SU-DHL-6 (cell line): ENCODE results near the gene PRDM16.

Experiments used
- H2AFZ ChIP-seq: fragments of 200-600 bp; sonication (generic); 2 replicates; pipeline ENCODE4 v1.6.1; 2014; ENCODE audit warnings: low read depth, mild to moderate bottlenecking, moderate library complexity, mixed read lengths, antibody characterized with exemption, low read length; ENCODE audit not compliant: severe bottlenecking
- H3F3A ChIP-seq: fragments of 200-600 bp; shearing (Covaris generic); 2 replicates; pipeline ENCODE4 v1.6.0; 2016; ENCODE audit warnings: antibody characterized with exemption, mild to moderate bottlenecking; ENCODE audit not compliant: insufficient read depth
- H3K27ac ChIP-seq: fragments of 200-600 bp; sonication (generic); 2 replicates; pipeline ENCODE4 v1.5.1; 2016; ENCODE audit warnings: low read depth, mild to moderate bottlenecking, low read length, moderate library complexity, mixed read lengths
- H3K27me3 ChIP-seq: fragments of 200-600 bp; sonication (generic), shearing (Covaris generic); 2 replicates; pipeline ENCODE4 v1.6.0; 2014; ENCODE audit warnings: mild to moderate bottlenecking, low read length
- H3K36me3 ChIP-seq: fragments of 200-600 bp; sonication (generic); 2 replicates; pipeline ENCODE4 v1.6.1; 2014; ENCODE audit warnings: mild to moderate bottlenecking, low read length, mixed read lengths
- H3K4me2 ChIP-seq: fragments of 300-600, 200-600 bp; shearing (Covaris generic), sonication (generic); 2 replicates; pipeline ENCODE4 v1.6.0; 2014; ENCODE audit warnings: low read length, low read depth, mild to moderate bottlenecking; ENCODE audit not compliant: poor library complexity, severe bottlenecking
- H3K4me3 ChIP-seq: fragments of 200-600 bp; sonication (generic); 2 replicates; pipeline ENCODE4 v1.5.1; 2014; ENCODE audit warnings: antibody characterized with exemption, low read length, mild to moderate bottlenecking, mixed read lengths; ENCODE audit not compliant: insufficient read depth, poor library complexity, severe bottlenecking
- H3K79me2 ChIP-seq: fragments of 200-600 bp; sonication (generic); 2 replicates; pipeline ENCODE4 v1.6.1; 2014; ENCODE audit warnings: mild to moderate bottlenecking, low read length, moderate library complexity; ENCODE audit not compliant: insufficient read depth
- H3K9ac ChIP-seq: fragments of 200-600 bp; sonication (generic); 2 replicates; pipeline ENCODE4 v1.7.0; 2014; ENCODE audit warnings: mild to moderate bottlenecking, low read length
- H3K9me2 ChIP-seq: fragments of 200-600 bp; sonication (generic); replicated peaks from 2 replicates; pipeline ENCODE4 v1.6.1; 2014; ENCODE audit warnings: low read length; ENCODE audit not compliant: insufficient read depth
- H3K9me3 ChIP-seq: fragments of 200-600 bp; sonication (generic); 2 replicates; pipeline ENCODE4 v1.6.1; 2014; ENCODE audit warnings: low read length, mixed read lengths; ENCODE audit not compliant: insufficient read depth
- H4K20me1 ChIP-seq: fragments of 200-600 bp; sonication (generic); 2 replicates; pipeline ENCODE4 v1.6.1; 2014; ENCODE audit warnings: low read depth, mild to moderate bottlenecking, antibody characterized with exemption, low read length, moderate library complexity, mixed read lengths
- CTCF ChIP-seq: fragments of 200-600 bp; sonication (generic); IDR thresholded peaks from one replicate; pipeline ENCODE4 v1.5.1; 2017; ENCODE audit warnings: antibody characterized with exemption, mild to moderate bottlenecking, low read length, moderate library complexity; ENCODE audit not compliant: insufficient read depth, poor library complexity, severe bottlenecking
- EZH2phosphoT487 ChIP-seq: fragments of 200-600 bp; sonication (generic), shearing (Covaris generic); conservative IDR thresholded peaks from 2 replicates; pipeline ENCODE4 v1.6.1; 2018; ENCODE audit warnings: mild to moderate bottlenecking, antibody characterized with exemption, low read length, moderate library complexity, mixed read lengths

Gene PRDM16

GRCh38 chr1:3411806-3412205, 342.8 kb downstream of the PRDM16 start:
- TF ChIP-seq CTCF: no peak
- no peak for TF ChIP-seq EZH2phosphoT487
- H2AFZ ChIP-seq: no peak overlapping the region
- no peaks in the 10 kb centered on the region for H3K36me3 ChIP-seq
- H3K9me2 ChIP-seq: no peaks in the 10 kb centered on the region
- no peaks in the 10 kb centered on the region for H3K9me3 ChIP-seq
- H3K27me3 ChIP-seq: no peaks in the 10 kb centered on the region
- H3K4me2 ChIP-seq: no peak overlapping the region
- no peaks in the 10 kb centered on the region for H3K79me2 ChIP-seq
- no peak overlapping the region for H3K4me3 ChIP-seq
- no peak overlapping the region for H3K9ac ChIP-seq
- no peaks in the 10 kb centered on the region for H3F3A ChIP-seq
- H3K27ac ChIP-seq: no peak overlapping the region
- no peaks in the 10 kb centered on the region for H4K20me1 ChIP-seq

- H4K20me1 ChIP-seq: no peaks in the 10 kb centered on the region
- no peaks in the 10 kb centered on the region for H3F3A ChIP-seq
- H3K27me3 ChIP-seq: no peaks in the 10 kb centered on the region
- H2AFZ ChIP-seq: no peak overlapping the region
- H3K36me3 ChIP-seq: no peaks in the 10 kb centered on the region
- no peaks in the 10 kb centered on the region for H3K9me3 ChIP-seq
- H3K27ac ChIP-seq: no peak overlapping the region
- TF ChIP-seq EZH2phosphoT487: no peak
- TF ChIP-seq CTCF: no peak
- H3K4me2 ChIP-seq: no peak overlapping the region
- no peak overlapping the region for H3K4me3 ChIP-seq
- H3K9me2 ChIP-seq: no peaks in the 10 kb centered on the region
- H3K9ac ChIP-seq: no peak overlapping the region
- H3K79me2 ChIP-seq: no peaks in the 10 kb centered on the region
Observed at GRCh38 chr1:3412376-3412775, 343.4 kb downstream of the PRDM16 start.

- Histone ChIP-seq H3K27me3 (no peaks in the 10 kb centered on the region), H3K4me2 (no peak overlapping the region), H2AFZ (no peak overlapping the region), H3F3A (no peaks in the 10 kb centered on the region), H3K79me2 (no peaks in the 10 kb centered on the region), H3K4me3 (no peak overlapping the region), H3K9me3 (no peaks in the 10 kb centered on the region), H4K20me1 (no peaks in the 10 kb centered on the region), H3K36me3 (no peaks in the 10 kb centered on the region), H3K27ac (no peak overlapping the region), H3K9ac (no peak overlapping the region), H3K9me2 (no peaks in the 10 kb centered on the region)
- TF ChIP-seq CTCF (no peak), EZH2phosphoT487 (no peak)
Observed at GRCh38 chr1:3413975-3414710, 345.1 kb downstream of the PRDM16 start.
